Breast epithelium (tissue), 4 donors: ENCODE results near the gene URAD. TPM values are rescaled to one million over a fixed set of nuclear protein-coding genes. Genes with fewer than 3 reads are reported as not detected.
"Not testable (repeated sequence)": the region's sequence is repeated elsewhere in the genome, so short reads cannot be mapped to it uniquely, and the experiment has no call there.

Experiments
- DNase-seq, 2 donors: peaks; one replicate each; pipeline ENCODE4 v3.0.0-alpha.2; 2019; ENCODE audit warnings: low spot score in 2 of 2
- H3K27ac ChIP-seq, 2 donors: fragments of 200-600 bp; sonication (generic) in 1 of 2; one replicate each; pipeline ENCODE4 v1.5.1; 2016 to 2019; ENCODE audit warnings: mild to moderate bottlenecking in 1 of 2
- H3K27me3 ChIP-seq, 2 donors: fragments of 200-600 bp; sonication (generic) in 1 of 2; one replicate each; pipeline versions ENCODE4 v1.5.1 to v1.6.0; 2017 to 2019; ENCODE audit warnings: control low read depth in 1 of 2, mild to moderate bottlenecking in 1 of 2
- H3K36me3 ChIP-seq: fragments of 200-600 bp; one replicate; pipeline ENCODE4 v1.5.1; 2019
- H3K4me1 ChIP-seq, 2 donors: fragments of 200-600 bp; sonication (generic); one replicate each; pipeline ENCODE4 v1.5.1; 2016 to 2019; ENCODE audit warnings: control low read depth in 1 of 2
- H3K4me3 ChIP-seq, 3 donors: fragments of 200-600 bp; sonication (generic); 1 replicate in 2 of 3; 2 replicates in 1 of 3; pipeline ENCODE4 v1.5.1; 2016 to 2019; ENCODE audit warnings: mild to moderate bottlenecking in 3 of 3, moderate library complexity in 2 of 3
- H3K9me3 ChIP-seq, 2 donors: fragments of 200-600 bp; sonication (generic) in 1 of 2; one replicate each; pipeline ENCODE4 v1.5.1; 2016 to 2019; ENCODE audit warnings: control low read depth in 1 of 2
- POLR2A ChIP-seq: fragments of 450-650 bp; IDR thresholded peaks from one replicate; pipeline ENCODE4 v1.6.1; 2016; ENCODE audit warnings: antibody characterized with exemption, mild to moderate bottlenecking, moderate library complexity
- POLR2AphosphoS5 ChIP-seq, 3 donors: sonication (generic); formaldehyde crosslinking; IDR thresholded peaks; one replicate each; pipeline ENCODE4 v1.6.1; 2017; ENCODE audit warnings: antibody characterized with exemption in 3 of 3
- intact Hi-C: fragments of 100-400 bp; cut with DNase I; formaldehyde crosslinking; loops from one replicate; pipeline ENCODE4 v1.15.1; 2023; ENCODE audit warnings: low total_unique reads
- total RNA-seq, 3 donors: library from RNA; depleted of rRNA; stranded (reverse); fragments of >200 nt; gene quantifications; one replicate each; pipeline ENCODE4 v1.1.0, GENCODE V29; 2016
- TF ChIP-seq, protein P1 (sequence below), 3 donors: fragments of 450-650 bp; IDR thresholded peaks; one replicate each; pipeline ENCODE4 v1.5.1; 2016 to 2017; ENCODE audit warnings: antibody characterized with exemption in 3 of 3, mild to moderate bottlenecking in 3 of 3, moderate library complexity in 3 of 3

Gene URAD
- total RNA-seq: 1 to 10 TPM in 1 of 3 donors, under 1 TPM in 1, not detected in 1; 0.32 to 1.3 TPM

GRCh38 chr13:27988520-27988919, at the start of gene URAD:
TSS of gene URAD (minus strand) at chr13:27988693. CDS start at chr13:27988637, 56 bp downstream.
- H3K9me3 ChIP-seq: no peaks in the 10 kb centered on the region
- H3K27me3 ChIP-seq: peaks cover 0 to 31% of the 10 kb centered on the region in 2 donors
- H3K36me3 ChIP-seq: no peaks in the 10 kb centered on the region
- no peak within 1 kb of the TSS for H3K27ac ChIP-seq
- no peak for DNase-seq
- intact Hi-C loops: no loop called here
- H3K4me1 ChIP-seq: no peaks in the 10 kb centered on the region
- no peak within 1 kb of the TSS for H3K4me3 ChIP-seq
- TF ChIP-seq, protein P1, sequence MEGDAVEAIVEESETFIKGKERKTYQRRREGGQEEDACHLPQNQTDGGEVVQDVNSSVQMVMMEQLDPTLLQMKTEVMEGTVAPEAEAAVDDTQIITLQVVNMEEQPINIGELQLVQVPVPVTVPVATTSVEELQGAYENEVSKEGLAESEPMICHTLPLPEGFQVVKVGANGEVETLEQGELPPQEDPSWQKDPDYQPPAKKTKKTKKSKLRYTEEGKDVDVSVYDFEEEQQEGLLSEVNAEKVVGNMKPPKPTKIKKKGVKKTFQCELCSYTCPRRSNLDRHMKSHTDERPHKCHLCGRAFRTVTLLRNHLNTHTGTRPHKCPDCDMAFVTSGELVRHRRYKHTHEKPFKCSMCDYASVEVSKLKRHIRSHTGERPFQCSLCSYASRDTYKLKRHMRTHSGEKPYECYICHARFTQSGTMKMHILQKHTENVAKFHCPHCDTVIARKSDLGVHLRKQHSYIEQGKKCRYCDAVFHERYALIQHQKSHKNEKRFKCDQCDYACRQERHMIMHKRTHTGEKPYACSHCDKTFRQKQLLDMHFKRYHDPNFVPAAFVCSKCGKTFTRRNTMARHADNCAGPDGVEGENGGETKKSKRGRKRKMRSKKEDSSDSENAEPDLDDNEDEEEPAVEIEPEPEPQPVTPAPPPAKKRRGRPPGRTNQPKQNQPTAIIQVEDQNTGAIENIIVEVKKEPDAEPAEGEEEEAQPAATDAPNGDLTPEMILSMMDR (IDR thresholded peaks at IDR 0.05): no peak
- TF ChIP-seq POLR2A (no peak), POLR2AphosphoS5 (IDR thresholded peaks at IDR 0.05) (no peak)

- no peaks in the 10 kb centered on the region for H3K4me1 ChIP-seq
- H3K36me3 ChIP-seq: no peaks in the 10 kb centered on the region
- no peaks in the 10 kb centered on the region for H3K9me3 ChIP-seq
- H3K27me3 ChIP-seq: no peaks in the 10 kb centered on the region
- intact Hi-C loops: no loop called here
- H3K4me3 ChIP-seq: no peak overlapping the region
- H3K27ac ChIP-seq: no peak overlapping the region
- TF ChIP-seq POLR2AphosphoS5 (IDR thresholded peaks at IDR 0.05): no peak
- TF ChIP-seq, protein P1 (IDR thresholded peaks at IDR 0.05): no peak
- no peak for DNase-seq
Measured at GRCh38 chr13:28037399-28037798, 48.9 kb upstream of the URAD start.

GRCh38 chr13:28035146-28035782, 46.8 kb upstream of the URAD start:
- H3K36me3 ChIP-seq: no peaks in the 10 kb centered on the region
- no peak for TF ChIP-seq POLR2A
- no peak for TF ChIP-seq POLR2AphosphoS5 (IDR thresholded peaks at IDR 0.05)
- TF ChIP-seq, protein P1 (IDR thresholded peaks at IDR 0.05): no peak
- H3K9me3 ChIP-seq: no peaks in the 10 kb centered on the region
- no peaks in the 10 kb centered on the region for H3K4me1 ChIP-seq
- no peak overlapping the region for H3K4me3 ChIP-seq
- no peak for DNase-seq
- intact Hi-C loops: no loop called here
- no peaks in the 10 kb centered on the region for H3K27me3 ChIP-seq
- H3K27ac ChIP-seq: no peak overlapping the region

GRCh38 chr13:28033894-28034655, 45.6 kb upstream of the URAD start:
- intact Hi-C loops: loop anchor here (5.0 kb wide), 1 partner anchor 123 kb away; no protein-coding TSS in a partner anchor
- no peaks in the 10 kb centered on the region for H3K27me3 ChIP-seq
- TF ChIP-seq, protein P1 (IDR thresholded peaks at IDR 0.05): no peak
- TF ChIP-seq POLR2A (no peak), POLR2AphosphoS5 (IDR thresholded peaks at IDR 0.05) (no peak)
- H3K27ac ChIP-seq: no peak overlapping the region
- no peaks in the 10 kb centered on the region for H3K4me1 ChIP-seq
- H3K36me3 ChIP-seq: no peaks in the 10 kb centered on the region
- DNase-seq: no peak
- no peak overlapping the region for H3K4me3 ChIP-seq
- H3K9me3 ChIP-seq: no peaks in the 10 kb centered on the region

DNA sequence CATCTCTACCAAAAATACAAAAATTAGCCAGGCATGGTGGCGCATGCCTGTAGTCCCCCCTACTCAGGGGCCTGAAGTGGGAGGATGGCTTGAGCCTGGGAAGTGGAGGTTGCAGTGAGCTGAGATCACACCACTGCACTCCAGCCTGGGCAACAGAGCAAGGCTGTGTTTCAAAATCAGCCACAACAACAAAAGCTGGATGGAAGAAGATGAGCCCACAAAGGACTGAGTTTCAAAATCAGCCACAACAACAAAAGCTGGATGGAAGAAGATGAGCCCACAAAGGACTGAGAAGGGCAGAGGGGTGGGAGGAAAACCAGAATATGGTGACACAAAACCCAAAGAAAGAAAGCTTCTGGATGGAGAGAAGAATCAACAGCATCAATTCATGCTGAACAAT, 43.9 kb upstream of the URAD start:
- intact Hi-C loops: loop anchor here (5.0 kb wide), 1 partner anchor 125 kb away; no protein-coding TSS in a partner anchor
- H3K27me3 ChIP-seq, H3K9me3 ChIP-seq, H3K27ac ChIP-seq, DNase-seq, H3K4me3 ChIP-seq, H3K4me1 ChIP-seq, H3K36me3 ChIP-seq: not testable (repeated sequence)
